HuH-7 (cell line): ENCODE measurements around the gene MAGED2.
"Not testable (repeated sequence)": the region's sequence is repeated elsewhere in the genome, so short reads cannot be mapped to it uniquely, and the experiment has no call there.

Experiments used
- DNase-seq: peaks from one replicate; pipeline ENCODE4 v3.0.0; 2011; ENCODE audit warnings: low spot score

Gene MAGED2

GRCh38 chrX:54819201-54819600 is 11.7 kb downstream of the MAGED2 start:
- DNase-seq = no peak

- no peak for DNase-seq
Measured at GRCh38 chrX:54820737-54821136, 13.2 kb downstream of the MAGED2 start.

- DNase-seq = no peak
Measured at GRCh38 chrX:54821310-54821709, 13.8 kb downstream of the MAGED2 start.

GRCh38 chrX:54824195-54824594 is 16.6 kb downstream of the MAGED2 start:
- no peak for DNase-seq

DNA sequence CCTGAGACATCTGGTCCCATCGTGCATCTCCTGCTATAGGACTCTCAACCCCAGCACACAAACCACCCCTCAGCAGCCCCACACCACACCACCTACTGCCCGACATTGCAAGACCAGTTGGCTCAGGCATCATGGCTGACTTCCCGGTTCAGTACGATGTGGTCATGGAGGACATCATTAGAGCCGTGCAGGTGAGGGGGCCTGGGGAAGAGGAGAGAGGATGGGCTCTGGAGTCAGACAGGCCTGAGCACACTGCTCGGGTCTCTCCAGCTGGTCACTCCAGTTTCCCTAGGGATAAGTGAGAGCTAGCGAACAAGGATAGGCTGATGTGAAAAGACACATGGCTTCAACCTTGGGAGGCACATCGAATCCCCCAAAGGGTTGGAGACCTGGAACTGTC is 17.2 kb downstream of the MAGED2 start:
- DNase-seq = no peak

DNA sequence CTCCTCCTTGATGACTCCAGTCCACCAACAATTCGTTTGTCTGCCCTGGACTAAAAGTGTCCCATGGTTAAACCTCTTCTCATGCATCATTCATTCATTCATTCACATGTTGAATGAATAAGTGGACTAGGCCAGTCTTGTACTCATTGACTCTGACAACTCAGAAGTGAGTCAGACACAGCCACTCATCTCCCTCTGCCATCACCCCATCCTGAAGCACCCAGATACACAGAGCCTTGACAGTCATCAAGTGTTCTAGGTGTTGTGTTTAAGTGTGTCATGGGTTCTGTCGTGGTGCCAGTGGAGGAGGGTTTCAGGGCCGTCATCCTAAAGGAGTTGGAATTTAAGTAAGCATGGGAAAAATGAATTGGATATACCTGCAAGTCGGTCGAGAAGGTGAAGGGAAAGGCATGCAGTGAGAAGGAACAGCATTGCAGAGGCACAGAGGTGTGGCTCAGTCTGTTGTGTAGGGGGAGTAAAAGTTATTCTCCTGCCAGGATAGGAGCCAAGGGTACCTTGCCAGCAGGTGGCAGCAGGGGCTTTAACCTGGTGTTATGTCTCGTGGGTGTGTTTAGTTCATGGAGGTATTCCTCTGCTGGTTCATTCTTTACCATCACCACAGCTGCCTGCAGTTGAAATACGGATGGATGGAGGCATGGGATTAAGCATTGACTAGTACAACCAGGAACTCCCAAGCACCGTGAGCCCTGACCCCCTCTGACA is 18.3 kb downstream of the MAGED2 start:
- no peak for DNase-seq

- no peak for DNase-seq
Measured at GRCh38 chrX:54826598-54826997, 19.1 kb downstream of the MAGED2 start.

GRCh38 chrX:54838583-54838982 is 31.0 kb downstream of the MAGED2 start:
- DNase-seq = no peak

DNA sequence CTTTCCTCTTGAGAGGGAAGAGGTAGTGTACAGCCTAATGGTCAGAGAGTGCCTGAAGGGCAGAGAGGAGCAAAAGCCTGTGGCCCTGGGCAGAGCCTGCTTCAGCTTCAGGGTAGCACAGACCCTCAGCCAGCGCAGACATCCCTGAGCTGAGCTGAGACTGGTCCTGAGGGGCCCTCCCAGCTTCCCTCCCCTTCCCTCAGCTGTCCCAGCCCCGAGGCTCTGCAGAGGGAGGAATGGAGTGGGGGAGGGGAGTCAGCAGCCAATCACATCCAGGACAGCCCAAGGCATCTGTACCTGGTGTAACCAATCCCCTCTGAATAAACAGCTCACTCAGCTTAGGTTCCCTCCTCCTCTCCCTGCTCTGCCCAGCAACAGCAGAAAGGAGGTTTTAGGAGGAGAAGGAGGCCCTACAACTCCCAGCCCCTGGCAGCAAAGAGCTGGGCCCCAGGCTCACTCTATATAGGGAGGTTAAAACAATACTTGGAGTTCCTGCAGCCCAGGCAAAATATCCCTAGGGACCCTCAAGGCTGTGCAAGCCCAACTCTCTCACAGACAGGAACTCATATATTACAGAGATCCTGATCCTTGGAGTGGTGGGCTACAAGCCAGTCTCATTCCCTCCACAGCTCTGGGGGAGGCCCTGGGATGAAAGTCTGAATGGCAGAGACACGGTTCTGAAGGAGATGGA is 33.8 kb downstream of the MAGED2 start:
- DNase-seq = not testable (repeated sequence)

DNA sequence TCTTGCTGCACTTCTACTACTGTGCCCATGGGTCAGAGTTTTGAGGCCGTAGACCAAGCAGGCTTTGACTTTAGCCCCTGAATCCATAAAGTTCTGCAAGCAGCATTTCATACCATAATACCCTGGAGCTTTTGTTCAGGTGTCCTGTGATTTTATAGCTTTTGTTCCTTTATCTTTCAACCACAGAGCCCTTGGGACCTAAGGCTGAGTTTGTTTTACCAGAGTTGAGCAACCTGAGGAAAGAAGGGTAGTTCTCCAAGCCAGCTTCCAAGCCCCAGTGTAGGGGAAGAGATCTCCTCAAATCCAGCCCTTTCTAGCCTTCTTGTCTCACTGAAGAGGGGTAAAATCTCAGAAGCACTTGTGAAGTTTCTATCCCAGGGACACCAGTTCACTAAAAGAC is 35.1 kb downstream of the MAGED2 start:
- no peak for DNase-seq

DNA sequence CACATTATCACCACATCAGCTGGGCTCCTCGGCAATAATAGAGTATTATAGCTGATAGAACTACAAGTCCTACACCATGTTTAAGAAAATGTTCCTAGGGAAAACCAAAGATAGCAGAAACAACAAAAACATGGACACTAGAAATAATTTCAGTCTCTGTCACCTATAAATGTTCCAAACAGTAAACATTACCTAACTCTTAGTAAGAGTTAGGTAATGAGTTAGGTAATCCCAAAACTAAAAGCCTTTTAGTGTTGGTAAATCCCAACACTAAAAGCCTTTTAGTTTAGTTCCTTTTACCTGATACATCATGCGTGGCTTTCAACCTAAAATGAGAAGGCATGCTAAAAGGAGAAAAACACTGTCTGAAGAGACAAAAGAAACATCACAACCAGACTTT is 35.5 kb downstream of the MAGED2 start:
- no peak for DNase-seq

- DNase-seq = not testable (repeated sequence)
Measured at GRCh38 chrX:54847700-54848099, 40.2 kb downstream of the MAGED2 start.

- DNase-seq = no peak
Measured at GRCh38 chrX:54865208-54865607, 57.7 kb downstream of the MAGED2 start.
